H1 (cell line): ENCODE data around the gene C11orf65. TPM values are rescaled to one million over a fixed set of nuclear protein-coding genes. Genes with fewer than 3 reads are reported as not detected.

Source experiments
- CTCF ChIA-PET: fragments of 300-600 bp; sonication (Branson Sonifier 250); formaldehyde crosslinking; loops from one replicate; lab custom pipeline; 2021; ENCODE audit not compliant: partially characterized antibody; lab: Charles Lee
- POLR2A ChIA-PET: fragments of 300-600 bp; sonication (Branson Sonifier 250); formaldehyde crosslinking; loops from one replicate; lab custom pipeline; 2021; ENCODE audit warnings: inconsistent platforms; ENCODE audit not compliant: partially characterized antibody; lab: Charles Lee
- DNase-seq, 2 experiments: peaks; one replicate each; pipeline versions ENCODE4 v3.0.0 to v3.0.0-alpha.2; 2010 to 2022; ENCODE audit warnings: low spot score in 2 of 2, low read depth in 1 of 2, mixed read lengths in 1 of 2
- FAIRE-seq: peaks from 2 replicates; lab custom pipeline; 2011; peaks lifted over from hg19 to GRCh38; lab: Jason Lieb, UNC
- H2AFZ ChIP-seq: 2 replicates; pipeline ENCODE4 v1.8.1; 2012; ENCODE audit warnings: low read length, inconsistent platforms
- H2AK5ac ChIP-seq: 2 replicates; pipeline ENCODE4 v1.6.1; 2013; ENCODE audit warnings: low read depth, low read length
- H2BK120ac ChIP-seq: replicated peaks from 2 replicates; pipeline ENCODE3; 2013; ENCODE audit warnings: low read depth, low read length, inconsistent platforms
- H2BK12ac ChIP-seq: 2 replicates; pipeline ENCODE4 v1.6.1; 2013; ENCODE audit warnings: low read depth, low read length
- H2BK15ac ChIP-seq: 2 replicates; pipeline ENCODE4 v1.6.1; 2013; ENCODE audit warnings: low read length
- H2BK20ac ChIP-seq: 2 replicates; pipeline ENCODE4 v1.6.1; 2013; ENCODE audit warnings: low read length
- H2BK5ac ChIP-seq: 2 replicates; pipeline ENCODE4 v1.6.1; 2013; ENCODE audit warnings: low read depth, low read length
- H3K14ac ChIP-seq: 2 replicates; pipeline ENCODE4 v1.6.1; 2013; ENCODE audit warnings: inconsistent platforms; ENCODE audit not compliant: insufficient read length
- H3K18ac ChIP-seq: 2 replicates; pipeline ENCODE4 v1.6.1; 2013; ENCODE audit warnings: low read length; ENCODE audit errors: extremely low read depth
- H3K23ac ChIP-seq: 2 replicates; pipeline ENCODE4 v1.6.1; 2013; ENCODE audit warnings: inconsistent platforms; ENCODE audit not compliant: insufficient read length
- H3K23me2 ChIP-seq: 2 replicates; pipeline ENCODE4 v1.6.1; 2013; ENCODE audit warnings: low read depth, low read length
- H3K27ac ChIP-seq: 2 replicates; pipeline ENCODE4 v1.6.1; 2011; ENCODE audit warnings: low read depth, low read length, inconsistent platforms
- H3K27me3 ChIP-seq, 4 experiments: replicated peaks in 1 of 4; 1 replicate in 1 of 4; 2 replicates in 3 of 4; pipeline versions ENCODE4 v1.6.1 to v1.8.1; 2011 to 2013; ENCODE audit warnings: low read length in 3 of 4, mild to moderate bottlenecking in 3 of 4, inconsistent platforms in 2 of 4, mixed read lengths in 2 of 4, moderate library complexity in 1 of 4; ENCODE audit not compliant: control insufficient read depth in 3 of 4, insufficient read depth in 3 of 4; ENCODE audit errors: extremely low read depth in 1 of 4
- H3K36me3 ChIP-seq, 4 experiments: 2 replicates each; pipeline versions ENCODE4 v1.6.1 to v1.8.1; 2011 to 2013; ENCODE audit warnings: mild to moderate bottlenecking in 4 of 4, low read length in 3 of 4, moderate library complexity in 2 of 4, control low read depth in 1 of 4, inconsistent platforms in 1 of 4; ENCODE audit not compliant: insufficient read depth in 4 of 4, control insufficient read depth in 2 of 4
- H3K4ac ChIP-seq: replicated peaks from 2 replicates; pipeline ENCODE3; 2013; ENCODE audit warnings: low read length, low read depth, mixed read lengths, inconsistent platforms; ENCODE audit not compliant: insufficient read length
- H3K4me1 ChIP-seq, 4 experiments: replicated peaks in 1 of 4; 1 replicate in 1 of 4; 2 replicates in 3 of 4; pipeline versions ENCODE4 v1.6.1 to v1.8.1; 2011 to 2013; ENCODE audit warnings: low read length in 3 of 4, inconsistent platforms in 2 of 4, mixed read lengths in 1 of 4; ENCODE audit not compliant: insufficient read depth in 4 of 4, control insufficient read depth in 3 of 4
- H3K4me2 ChIP-seq, 2 experiments: 2 replicates each; pipeline versions ENCODE4 v1.6.1 to v1.8.1; 2011 to 2013; ENCODE audit warnings: low read depth in 2 of 2, low read length in 2 of 2, control low read depth in 1 of 2, inconsistent platforms in 1 of 2, mild to moderate bottlenecking in 1 of 2; ENCODE audit not compliant: insufficient read depth in 1 of 2
- H3K4me3 ChIP-seq, 4 experiments: fragments of 200-600, 300-600 bp in 1 of 4; sonication (generic), shearing (Covaris generic), sonication (Bioruptor Twin) in 1 of 4; 2 replicates each; pipeline versions ENCODE4 v1.5.1 to v1.8.1; 2011 to 2016; ENCODE audit warnings: low read length in 4 of 4, low read depth in 3 of 4, control low read depth in 2 of 4, inconsistent platforms in 2 of 4, mild to moderate bottlenecking in 2 of 4, mixed read lengths in 1 of 4, moderate library complexity in 1 of 4; ENCODE audit not compliant: insufficient read depth in 2 of 4; ENCODE audit errors: extremely low read depth in 1 of 4
- H3K56ac ChIP-seq: replicated peaks from 2 replicates; pipeline ENCODE3; 2013; ENCODE audit warnings: low read depth, mild to moderate bottlenecking, mixed read lengths, low read length, inconsistent platforms; ENCODE audit not compliant: insufficient read length
- H3K79me1 ChIP-seq: 2 replicates; pipeline ENCODE4 v1.6.1; 2013; ENCODE audit warnings: low read depth, low read length, control low read depth
- H3K79me2 ChIP-seq, 2 experiments: 2 replicates each; pipeline versions ENCODE4 v1.6.1 to v1.8.1; 2012 to 2013; ENCODE audit warnings: low read length in 2 of 2, mild to moderate bottlenecking in 2 of 2, inconsistent platforms in 1 of 2; ENCODE audit not compliant: insufficient read depth in 2 of 2, control insufficient read depth in 1 of 2
- H3K9ac ChIP-seq, 4 experiments: replicated peaks in 1 of 4; 1 replicate in 1 of 4; 2 replicates in 3 of 4; pipeline versions ENCODE4 v1.6.1 to v1.8.1; 2011 to 2013; ENCODE audit warnings: low read depth in 3 of 4, low read length in 3 of 4, control low read depth in 2 of 4, mild to moderate bottlenecking in 2 of 4, moderate library complexity in 2 of 4, inconsistent platforms in 1 of 4; ENCODE audit errors: extremely low read depth in 1 of 4
- H3K9me3 ChIP-seq, 2 experiments: 2 replicates each; pipeline versions ENCODE4 v1.6.1 to v1.8.1; 2012 to 2013; ENCODE audit warnings: mild to moderate bottlenecking in 2 of 2, moderate library complexity in 2 of 2, control low read depth in 1 of 2, inconsistent platforms in 1 of 2, low read depth in 1 of 2, low read length in 1 of 2, mixed read lengths in 1 of 2; ENCODE audit not compliant: insufficient read depth in 2 of 2
- H4K20me1 ChIP-seq, 2 experiments: replicated peaks in 1 of 2; 2 replicates each; pipeline versions ENCODE3 to v1.8.1; 2011 to 2013; ENCODE audit warnings: inconsistent platforms in 2 of 2, low read length in 2 of 2, mild to moderate bottlenecking in 1 of 2; ENCODE audit not compliant: insufficient read depth in 2 of 2, control insufficient read depth in 1 of 2
- H4K5ac ChIP-seq: 2 replicates; pipeline ENCODE4 v1.6.1; 2013; ENCODE audit warnings: low read length, low read depth, mixed read lengths, inconsistent platforms; ENCODE audit not compliant: insufficient read length
- H4K8ac ChIP-seq: 2 replicates; pipeline ENCODE4 v1.8.0; 2013; ENCODE audit warnings: mild to moderate bottlenecking, moderate library complexity, low read length, inconsistent platforms; ENCODE audit not compliant: insufficient read depth; ENCODE audit errors: extremely low read depth
- H4K91ac ChIP-seq: replicated peaks from 2 replicates; pipeline ENCODE3; 2013; ENCODE audit warnings: low read length, mixed read lengths, inconsistent platforms; ENCODE audit not compliant: insufficient read length
- POLR2AphosphoS5 ChIP-seq: IDR thresholded peaks from 2 replicates; pipeline ENCODE4 v1.6.1; 2011; ENCODE audit warnings: low read depth, low read length
- SIN3A ChIP-seq, 2 experiments: IDR thresholded peaks in 1 of 2; conservative IDR thresholded peaks in 1 of 2; 2 replicates each; pipeline ENCODE4 v1.6.1; 2011 to 2012; ENCODE audit warnings: low read length in 2 of 2, improper control_type of control experiment in 1 of 2, low read depth in 1 of 2, mild to moderate bottlenecking in 1 of 2
- WGBS, 2 experiments: shearing (Covaris generic) in 1 of 2; methylation state at CpG; one replicate each; pipeline versions ENCODE4 v1.1.6 to v1.1.7; 2013 to 2015; ENCODE audit warnings: low lambda C conversion rate in 2 of 2, mixed read lengths in 2 of 2, inconsistent platforms in 1 of 2, low coverage in 1 of 2, missing lambda C conversion rate in 1 of 2; ENCODE audit not compliant: insufficient replicate concordance in 2 of 2, insufficient coverage in 1 of 2, insufficient read length in 1 of 2; ENCODE audit errors: extremely low coverage in 1 of 2, missing lambda C conversion rate in 1 of 2; 5-methylcytosine and 5-hydroxymethylcytosine counted together
- polyA plus RNA-seq, 7 experiments: library from polyadenylated mRNA; depleted of rRNA in 3 of 7; stranded (reverse) in 5 of 7; unstranded in 2 of 7; fragments of >200 nt in 5 of 7; fragments of 200-250 nt in 2 of 7; gene quantifications; 1 replicate in 5 of 7; 2 replicates in 1 of 7; 4 replicates in 1 of 7; pipeline versions ENCODE4 v1.2.1 to v1.2.3, GENCODE V29; 2011 to 2013; ENCODE audit warnings: missing spikeins in 2 of 7, mixed read lengths in 2 of 7
- total RNA-seq: library from RNA; stranded (reverse); fragmentation: NEBNext Ultra II Directional; extraction: Animal tissue kit (Norgen Biotek cat#: 25700); gene quantifications from 2 replicates; pipeline ENCODE4 v1.2.1, GENCODE V29; 2021

The C11orf65 gene
- total and polyA plus RNA-seq, 2 of the 8 experiments (the other 6 are each of a cell fraction or from before 2014, with no cell fraction given) = 0.14 to 0.22 TPM

DNA sequence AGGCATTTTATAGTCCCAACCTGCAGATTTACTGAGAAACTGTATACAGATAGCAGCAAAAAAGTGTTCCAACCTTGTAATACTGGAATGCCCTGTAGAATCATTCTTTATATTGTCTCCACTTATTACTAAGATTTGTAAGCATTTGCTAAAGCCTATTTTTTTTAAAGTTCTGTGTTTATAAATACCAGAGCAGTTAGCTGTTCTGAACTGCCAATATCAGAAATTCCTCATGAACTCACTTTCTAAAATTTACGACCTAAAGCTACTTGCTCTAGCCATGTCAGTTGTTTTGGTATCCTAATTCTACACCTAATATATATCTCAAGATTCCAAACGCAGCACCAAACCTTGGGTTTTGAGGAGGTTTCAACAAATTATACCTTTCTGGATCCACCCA is 103.2 kb downstream of the C11orf65 start:
- Histone ChIP-seq H2BK15ac (no peak overlapping the region), H3K4ac (no peak overlapping the region), H3K56ac (no peak overlapping the region), H3K23me2 (no peaks in the 10 kb centered on the region), H2AFZ (no peak overlapping the region), H3K36me3 (peaks cover 0 to 11% (median 4%) of the 10 kb centered on the region in 4 experiments; a peak in 5 of 8 replicates), H2BK5ac (no peak overlapping the region), H2BK12ac (no peak overlapping the region), H2BK20ac (no peak overlapping the region), H3K27ac (no peak overlapping the region), H3K27me3 (no peaks in the 10 kb centered on the region), H3K4me1 (no peaks in the 10 kb centered on the region), H3K79me1 (no peaks in the 10 kb centered on the region), H3K14ac (no peak overlapping the region), H4K8ac (no peak overlapping the region), H4K20me1 (no peaks in the 10 kb centered on the region), H3K4me3 (no peak overlapping the region), H4K5ac (no peak overlapping the region), H2AK5ac (no peak overlapping the region), H3K9ac (no peak overlapping the region), H3K23ac (no peak overlapping the region), H3K4me2 (no peak overlapping the region), H3K9me3 (no peaks in the 10 kb centered on the region), H2BK120ac (no peak overlapping the region), H3K18ac (no peak overlapping the region), H4K91ac (no peak overlapping the region), H3K79me2 (no peaks in the 10 kb centered on the region)
- no peak for DNase-seq
- TF ChIP-seq POLR2AphosphoS5 = no peak
- no peak for TF ChIP-seq SIN3A (conservative IDR thresholded peaks at IDR 0.05 in 1 of 2, IDR thresholded peaks at IDR 0.05 in 1 of 2; ENCODE audit: low read depth in 1 of 2, low read length in 2 of 2)
- ChIA-PET CTCF (no interaction called here), POLR2A (no interaction called here)
- 86% methylated on average over 2 of the region's 2 CpGs; no CpG with 5 or more reads in 1 of the 2 experiments for WGBS, 2 experiments
- FAIRE-seq = no peak
